HG03432 (cell line): ENCODE measurements around the gene CTTNBP2NL.
"Not testable (repeated sequence)": the region's sequence is repeated elsewhere in the genome, so short reads cannot be mapped to it uniquely, and the experiment has no call there.

Experiments
- ATAC-seq: cut with Tn5 transposase; IDR thresholded peaks from one replicate; pipeline ENCODE4 v1.9.1; 2021; ENCODE audit warnings: mild to moderate bottlenecking, moderate library complexity; ENCODE audit not compliant: unreplicated experiment

The CTTNBP2NL gene

DNA sequence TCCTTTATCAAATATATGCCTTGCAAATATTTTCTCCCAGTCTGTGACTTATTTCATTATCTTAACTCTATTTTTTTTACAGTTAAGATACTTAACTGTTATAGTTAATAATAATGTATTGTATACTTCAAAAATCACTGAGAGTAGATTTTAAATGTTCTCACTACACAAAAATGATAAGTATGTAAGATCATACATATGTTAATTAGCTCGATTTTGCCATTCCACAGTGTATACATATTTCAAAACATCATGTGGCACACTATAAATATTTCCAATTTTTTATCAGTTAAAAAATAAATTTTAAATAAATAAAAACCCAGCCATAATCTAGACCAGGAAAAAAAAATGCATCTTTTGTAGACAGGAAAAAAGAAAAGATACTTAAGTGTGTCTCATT is 27.2 kb downstream of the CTTNBP2NL start:
- no peak for ATAC-seq

DNA sequence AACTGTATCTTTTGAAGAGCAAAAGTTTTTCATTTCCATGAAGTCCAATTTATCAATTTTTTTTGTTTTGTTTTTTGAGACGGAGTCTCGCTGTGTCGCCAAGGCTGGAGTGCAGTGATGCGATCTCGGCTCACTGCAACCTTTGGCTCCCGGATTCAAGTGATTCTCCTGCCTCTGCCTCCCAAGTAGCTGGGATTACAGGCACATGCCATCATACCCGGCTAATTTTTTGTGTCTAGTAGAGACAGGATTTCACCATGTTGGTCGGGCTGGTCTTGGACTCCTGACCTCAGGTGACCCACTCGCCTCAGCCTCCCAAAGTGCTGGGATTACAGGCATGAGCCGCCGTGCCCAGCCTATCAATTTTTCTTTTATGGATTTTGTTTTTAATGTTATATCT is 27.7 kb downstream of the CTTNBP2NL start:
- not testable (repeated sequence) for ATAC-seq

DNA sequence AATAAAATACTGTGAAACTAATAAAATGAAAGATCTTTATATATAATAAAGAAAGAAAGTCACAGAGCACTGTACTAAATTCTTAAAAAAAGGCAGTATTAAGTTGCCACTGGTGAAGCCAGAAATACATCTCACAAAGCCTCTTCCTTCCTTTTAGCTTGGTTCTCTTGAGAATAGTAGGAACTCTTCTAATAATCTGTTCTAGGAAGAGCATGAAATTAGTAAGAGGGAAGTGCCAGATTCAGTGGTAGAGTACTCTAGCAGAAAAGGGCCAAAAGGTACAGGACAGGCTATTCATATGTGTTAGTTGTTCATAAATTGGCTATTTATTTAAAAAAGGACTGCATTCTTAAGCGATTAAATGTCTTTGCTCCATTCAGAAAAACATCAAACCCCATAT is 33.7 kb downstream of the CTTNBP2NL start:
- ATAC-seq, result no peak

DNA sequence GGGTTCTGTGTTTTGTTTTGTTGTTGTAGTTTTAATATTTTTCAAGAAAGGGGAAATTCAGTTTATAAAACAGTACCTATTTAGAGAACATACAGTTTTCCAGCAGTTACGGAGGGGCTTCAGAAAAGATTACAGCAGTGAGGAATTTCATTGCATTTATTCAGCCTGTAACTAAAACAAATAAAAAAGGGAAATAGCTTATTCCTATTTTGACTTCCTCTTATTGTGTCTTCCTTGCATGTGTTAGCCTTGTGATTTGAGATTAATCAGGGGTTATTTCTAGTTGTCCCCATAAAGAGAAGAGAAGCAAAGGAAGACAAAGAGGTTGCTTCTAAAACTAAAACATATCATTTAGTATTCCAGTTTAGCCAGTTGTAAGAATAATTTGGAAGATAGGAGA is 35.0 kb downstream of the CTTNBP2NL start:
- no peak for ATAC-seq

DNA sequence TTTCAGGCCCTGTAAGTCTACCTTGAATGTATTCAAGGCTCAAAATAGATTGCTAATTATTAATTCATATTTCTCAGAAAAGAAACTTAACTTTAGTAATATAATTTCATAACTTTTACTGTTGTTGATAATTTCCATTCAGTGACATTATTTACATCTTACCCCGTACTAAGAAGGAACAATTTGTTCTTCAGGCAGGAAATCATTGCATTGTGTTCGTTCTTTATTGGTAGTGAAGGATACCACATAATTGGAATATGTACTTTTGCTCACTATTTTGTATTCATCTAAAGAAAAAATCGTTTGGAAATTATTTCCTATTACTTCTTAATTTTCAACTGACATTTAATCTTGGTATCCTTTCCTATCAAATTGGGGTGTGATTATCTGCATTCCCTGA is 39.4 kb downstream of the CTTNBP2NL start:
- no peak for ATAC-seq

DNA sequence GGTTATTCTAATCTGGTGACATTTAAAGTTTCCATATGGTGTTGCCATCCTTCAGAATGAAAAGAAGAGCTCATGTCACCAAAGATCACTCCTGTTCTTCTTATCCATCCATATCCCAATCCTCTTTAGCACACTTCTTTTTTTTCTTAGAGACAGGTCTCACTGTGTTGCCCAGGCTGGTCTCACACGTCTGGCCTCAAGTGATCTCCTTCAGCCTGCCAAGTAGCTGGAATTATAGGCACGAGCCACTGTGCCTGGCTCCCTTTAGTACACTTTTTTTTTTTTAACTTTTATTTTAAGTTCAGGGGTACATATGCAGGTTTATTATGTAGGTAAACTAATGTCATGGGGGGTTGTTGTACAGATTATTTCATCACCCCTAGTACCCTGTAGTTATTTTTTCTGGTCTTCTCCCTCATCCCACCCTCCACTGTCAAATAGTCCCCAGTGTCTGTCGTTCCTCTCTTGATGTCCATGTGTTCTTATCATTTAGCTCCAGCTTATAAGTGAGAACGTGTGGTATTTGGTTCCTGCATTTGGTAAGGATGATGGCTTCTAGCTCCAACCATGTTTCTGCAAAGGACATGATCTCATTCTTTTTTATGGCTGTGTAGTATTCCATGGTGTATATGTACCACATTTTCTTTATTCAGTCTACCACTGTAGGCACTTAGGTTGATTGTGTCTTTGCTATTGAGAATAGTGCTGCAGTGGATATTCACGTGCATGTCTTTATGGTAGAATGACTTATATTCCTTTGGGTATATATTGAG is 40.6 kb downstream of the CTTNBP2NL start:
- ATAC-seq, result no peak

DNA sequence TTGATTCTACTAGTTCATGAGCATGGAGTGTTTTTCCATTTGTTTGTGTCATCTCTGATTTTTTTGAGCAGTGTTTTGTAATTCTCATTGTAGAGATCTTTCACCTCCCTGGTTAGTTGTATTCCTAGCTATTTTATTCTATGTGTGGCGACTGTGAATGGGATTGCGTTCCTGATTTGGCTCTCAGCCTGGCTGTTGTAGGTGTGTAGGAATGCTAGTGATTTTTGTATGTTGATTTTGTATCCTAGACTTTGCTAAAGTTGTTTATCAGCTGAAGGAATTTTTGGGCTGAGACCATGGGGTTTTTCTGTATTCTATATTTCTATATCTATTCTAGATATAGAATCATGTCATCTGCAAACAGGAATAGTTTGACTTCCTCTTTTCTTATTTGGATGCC is 42.1 kb downstream of the CTTNBP2NL start:
- ATAC-seq, result not testable (repeated sequence)

DNA sequence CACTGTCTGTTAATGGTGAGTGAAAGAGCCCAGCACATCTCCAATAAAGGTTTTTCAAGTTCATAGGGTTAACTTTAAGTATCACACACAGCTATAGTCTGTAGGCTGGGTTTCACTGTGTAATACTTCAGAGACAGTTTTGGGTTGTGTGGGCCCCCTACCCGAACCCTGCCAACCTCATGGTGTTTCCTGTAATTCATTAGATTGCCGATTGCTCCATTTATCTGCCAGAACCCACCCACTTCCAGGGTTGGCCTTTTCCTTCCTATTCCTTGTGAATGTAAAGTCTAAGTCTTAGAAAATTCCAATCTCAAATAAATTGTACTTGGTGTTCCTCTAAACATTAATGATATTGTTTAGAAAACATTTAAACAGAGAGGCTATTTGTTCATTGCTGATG is 43.6 kb downstream of the CTTNBP2NL start:
- no peak for ATAC-seq

DNA sequence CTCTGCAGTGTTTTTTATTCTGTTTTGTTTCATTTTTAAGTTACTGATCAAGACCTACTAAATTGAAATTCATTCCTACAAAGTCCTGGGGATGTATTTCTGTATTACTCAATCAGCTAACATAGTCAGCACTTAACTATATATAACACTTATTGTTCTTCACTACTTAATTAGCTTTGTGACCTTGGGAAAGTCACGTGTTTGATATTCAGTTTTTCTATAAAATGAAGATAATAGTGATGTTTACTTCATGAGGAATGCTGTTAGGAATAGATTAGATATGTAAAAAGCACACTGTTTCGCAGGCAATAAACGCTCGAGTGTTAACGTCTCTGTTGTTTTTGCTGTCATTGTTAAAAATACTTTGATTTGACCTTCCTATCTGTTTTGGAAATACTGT is 44.6 kb downstream of the CTTNBP2NL start:
- ATAC-seq, result no peak

DNA sequence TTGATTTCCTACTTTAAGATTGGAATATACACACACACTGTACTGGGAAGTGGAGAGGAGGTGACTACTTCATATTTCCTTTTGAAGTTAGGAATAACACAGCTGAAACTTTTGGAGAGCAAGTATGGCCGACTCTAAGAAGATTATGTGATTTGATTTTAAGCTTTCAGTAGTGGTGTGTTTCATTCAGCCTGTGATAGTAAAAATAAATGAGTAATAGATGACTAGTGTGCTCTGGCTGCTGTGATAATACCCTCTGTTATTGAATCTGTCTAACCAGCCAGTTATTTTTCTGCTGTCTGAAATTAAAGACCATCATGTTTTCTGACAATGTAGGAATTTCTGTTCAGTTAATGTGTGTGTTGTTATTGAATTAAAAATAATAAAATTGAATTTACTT is 48.3 kb downstream of the CTTNBP2NL start:
- ATAC-seq, result no peak

DNA sequence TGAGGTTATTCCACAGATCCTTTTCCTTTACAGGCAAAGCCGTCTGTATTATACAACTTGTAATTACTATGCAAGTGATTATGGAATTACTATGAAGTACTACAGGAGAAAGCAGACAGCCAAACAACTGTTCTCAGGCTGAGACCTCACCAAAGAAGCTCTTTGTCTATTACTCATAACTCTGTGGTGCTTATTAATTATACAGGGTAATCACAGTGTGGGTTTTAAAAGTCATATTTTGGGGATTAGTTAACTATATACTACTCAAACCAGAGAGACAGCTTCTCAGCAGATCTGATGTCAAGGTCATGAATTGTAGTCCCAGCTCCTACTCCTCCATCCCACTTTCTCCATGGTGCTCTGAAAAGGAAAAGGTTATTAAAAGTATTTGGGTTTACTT is 49.6 kb downstream of the CTTNBP2NL start:
- no peak for ATAC-seq

DNA sequence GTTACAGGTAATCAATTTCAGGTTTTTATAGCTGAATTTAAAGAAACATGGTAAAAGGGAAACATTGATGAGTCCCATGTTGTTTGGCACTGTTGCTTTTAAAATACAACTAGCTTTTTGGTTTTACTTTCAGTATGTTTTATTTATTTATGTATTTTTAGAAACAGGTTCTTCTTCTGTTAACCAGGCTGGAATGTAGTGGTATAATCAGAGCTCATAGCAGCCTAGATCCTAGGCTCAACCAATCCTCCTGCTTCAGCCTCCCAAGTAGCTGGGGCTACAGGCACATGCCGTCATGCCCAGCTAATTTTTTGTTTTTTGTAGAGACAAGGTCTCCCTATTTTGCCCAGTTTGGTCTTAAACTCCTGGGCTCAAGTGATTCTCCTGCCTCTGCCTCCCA is 50.4 kb downstream of the CTTNBP2NL start:
- ATAC-seq, result no peak

DNA sequence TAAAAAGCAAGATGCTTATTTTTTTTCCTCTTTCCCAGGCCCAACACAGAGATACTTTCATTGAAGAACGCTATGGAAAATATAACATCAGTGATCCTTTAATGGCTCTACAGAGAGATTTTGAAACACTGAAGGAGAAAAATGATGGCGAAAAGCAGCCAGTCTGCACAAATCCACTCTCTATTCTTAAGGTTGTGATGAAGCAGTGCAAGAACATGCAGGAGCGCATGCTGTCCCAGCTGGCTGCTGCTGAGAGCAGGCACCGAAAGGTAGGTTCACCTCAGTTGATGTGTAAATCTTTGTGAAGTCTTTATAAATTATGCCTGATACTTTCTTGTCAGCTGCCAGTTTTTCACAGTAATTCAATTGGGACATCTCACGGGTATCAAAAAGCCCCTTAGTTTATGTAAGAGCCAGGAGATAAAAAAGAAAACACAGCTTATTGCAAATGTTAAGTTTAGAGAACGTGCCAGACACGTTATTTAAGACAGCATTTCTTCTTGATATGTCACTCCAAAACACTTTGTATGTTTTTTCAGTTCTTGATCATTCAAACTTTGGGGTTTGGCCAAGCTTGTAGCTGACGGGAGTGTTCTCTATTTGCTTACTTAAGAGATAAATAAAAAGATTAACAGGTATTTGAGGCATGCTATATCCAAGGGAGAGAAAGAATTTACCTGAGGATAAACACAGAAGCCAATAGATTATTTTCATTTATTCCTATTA is 53.1 kb downstream of the CTTNBP2NL start:
- ATAC-seq, result no peak

DNA sequence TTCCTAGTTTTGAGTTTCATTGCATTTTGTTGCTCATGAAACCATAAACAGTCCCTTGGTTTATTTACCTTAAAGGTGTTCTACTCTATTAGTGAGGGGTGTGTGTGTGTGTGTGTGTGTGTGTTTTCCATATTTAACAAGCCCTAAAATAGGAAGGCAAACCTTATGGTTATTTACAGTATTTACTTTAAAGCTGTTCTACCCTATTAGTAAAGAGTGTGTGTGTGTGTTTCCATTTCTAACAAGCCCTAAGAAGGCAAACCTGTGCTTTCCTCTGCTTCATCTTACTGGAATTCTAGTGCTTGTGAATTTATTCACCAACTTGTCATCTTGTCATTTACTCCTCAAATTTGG is 53.6 kb downstream of the CTTNBP2NL start:
- no peak for ATAC-seq

DNA sequence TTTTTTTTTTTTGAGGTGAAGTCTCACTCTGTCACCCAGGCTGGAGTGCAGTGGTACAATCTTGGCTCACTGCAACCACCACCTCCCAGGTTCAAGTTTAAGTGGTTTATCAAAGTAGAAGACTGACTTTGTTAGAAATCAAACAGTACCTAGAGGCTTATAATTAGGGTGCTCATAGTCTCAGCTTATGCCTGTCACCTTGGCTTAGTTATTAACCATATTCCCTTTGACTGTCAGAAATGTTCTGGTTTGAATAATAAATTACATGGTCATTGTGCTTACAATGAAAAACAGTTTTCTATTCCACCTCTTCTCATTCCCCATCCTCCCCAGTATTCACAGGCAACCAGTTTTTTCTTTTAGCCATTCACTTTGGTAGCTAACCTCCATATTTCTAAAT is 54.8 kb downstream of the CTTNBP2NL start:
- ATAC-seq, result no peak

DNA sequence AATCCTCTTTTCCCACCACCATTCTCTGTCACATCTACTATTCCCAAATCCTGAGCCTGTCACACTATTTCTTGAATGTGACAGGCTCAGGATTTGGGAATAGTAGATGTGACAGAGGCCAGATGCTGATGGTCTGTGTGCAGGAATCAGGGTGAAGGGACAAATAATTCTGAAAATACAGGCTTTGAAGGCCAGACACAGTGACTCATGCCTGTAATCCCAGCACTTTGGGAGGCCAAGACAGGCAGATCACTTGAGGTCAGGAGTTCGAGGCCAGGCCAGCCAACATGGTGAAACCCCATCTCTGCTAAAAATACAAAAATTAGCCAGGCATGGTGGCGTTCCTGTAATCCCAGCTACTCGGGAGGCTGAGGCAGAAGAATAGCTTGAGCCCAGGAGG is 55.3 kb downstream of the CTTNBP2NL start:
- ATAC-seq, result not testable (repeated sequence)

DNA sequence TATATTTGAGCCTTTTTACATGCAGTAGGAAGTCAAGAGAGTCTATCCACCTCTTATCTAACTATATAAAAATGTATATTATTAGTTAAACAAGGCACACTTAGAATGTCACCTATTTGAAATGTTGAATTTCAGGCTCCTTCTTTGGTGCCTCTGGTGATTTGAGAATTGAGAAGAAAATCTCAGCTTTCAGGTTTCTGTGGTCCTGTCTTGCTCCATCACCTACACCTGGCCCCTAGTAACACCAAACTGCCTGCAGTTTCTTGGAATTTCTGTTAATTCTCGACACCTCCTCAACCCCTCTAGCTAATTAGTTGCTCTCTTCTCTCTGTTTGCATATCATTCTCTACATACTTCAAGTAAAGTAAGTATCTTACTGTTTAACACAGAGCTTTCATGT is 57.9 kb downstream of the CTTNBP2NL start:
- no peak for ATAC-seq

DNA sequence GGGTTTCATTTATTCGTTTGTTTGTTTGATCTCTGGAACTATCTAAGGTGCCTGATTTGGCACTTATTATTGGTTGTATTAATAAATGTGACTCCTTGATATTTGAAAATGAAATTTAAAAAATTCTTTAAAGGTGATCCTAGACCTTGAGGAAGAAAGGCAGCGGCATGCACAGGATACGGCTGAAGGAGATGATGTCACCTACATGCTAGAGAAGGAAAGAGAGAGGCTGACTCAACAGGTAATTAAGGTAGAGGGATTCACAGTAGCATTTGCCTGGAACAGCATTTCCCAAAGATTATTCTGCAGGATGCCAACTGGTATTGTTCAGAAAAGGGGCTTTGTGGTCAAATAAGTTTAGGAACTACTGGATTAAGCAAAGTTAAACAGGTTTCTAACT is 58.3 kb downstream of the CTTNBP2NL start:
- ATAC-seq, result no peak

DNA sequence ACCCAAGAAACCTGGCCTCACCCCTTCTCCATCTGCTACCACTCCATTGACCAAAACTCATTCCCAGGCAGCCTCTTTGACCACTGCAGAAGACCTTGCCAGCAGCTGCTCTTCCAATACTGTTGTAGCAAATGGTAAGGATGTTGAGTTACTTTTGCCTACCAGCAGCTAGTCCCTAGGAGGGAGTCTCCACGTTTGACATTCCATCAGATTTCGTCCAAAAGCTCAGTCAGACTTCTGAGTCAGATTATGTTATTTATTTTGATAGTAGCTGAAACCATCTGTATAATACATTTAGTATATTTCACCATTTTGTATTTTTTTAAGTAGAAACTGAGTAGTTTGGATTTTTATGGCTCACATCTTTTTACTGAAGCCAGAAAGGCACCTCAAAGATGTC is 61.2 kb downstream of the CTTNBP2NL start:
- no peak for ATAC-seq

DNA sequence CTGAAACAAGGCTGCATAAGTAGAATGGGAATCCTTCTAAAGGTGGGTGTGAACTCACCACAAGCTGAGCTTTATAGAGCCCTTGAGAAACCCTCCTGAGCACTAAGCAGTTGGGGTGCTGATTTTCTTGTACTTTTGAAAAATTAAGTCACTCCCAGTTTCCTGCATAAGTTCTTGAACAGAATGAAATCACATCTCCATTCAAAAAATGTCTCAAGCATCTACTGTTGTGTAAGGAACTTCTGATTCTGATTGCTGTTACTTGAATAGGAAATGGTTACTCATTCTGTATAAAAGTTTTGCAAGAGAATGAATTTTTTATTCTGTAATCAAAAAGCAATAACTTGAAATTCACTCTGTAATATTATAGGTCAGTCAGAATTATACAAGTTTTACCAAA is 61.9 kb downstream of the CTTNBP2NL start:
- no peak for ATAC-seq

DNA sequence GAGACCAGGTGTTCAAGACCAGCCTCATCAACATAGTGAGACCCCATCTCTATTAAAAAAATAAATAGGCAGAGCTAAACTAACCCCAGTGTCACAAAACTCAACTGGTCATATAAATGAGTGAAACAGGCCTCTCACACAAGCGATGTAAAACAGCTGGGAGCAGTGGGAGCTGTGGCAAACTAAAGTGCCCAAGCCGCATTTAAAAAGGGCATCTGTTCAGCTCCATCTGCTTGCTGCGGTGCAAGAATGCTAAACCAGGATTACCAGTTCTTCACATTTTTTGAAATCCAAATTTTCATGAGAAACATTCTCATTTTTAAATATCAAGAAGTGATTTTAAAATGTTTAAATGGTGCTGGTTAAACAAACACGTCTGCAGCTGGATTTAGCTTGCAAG is 62.7 kb downstream of the CTTNBP2NL start:
- ATAC-seq, result no peak

DNA sequence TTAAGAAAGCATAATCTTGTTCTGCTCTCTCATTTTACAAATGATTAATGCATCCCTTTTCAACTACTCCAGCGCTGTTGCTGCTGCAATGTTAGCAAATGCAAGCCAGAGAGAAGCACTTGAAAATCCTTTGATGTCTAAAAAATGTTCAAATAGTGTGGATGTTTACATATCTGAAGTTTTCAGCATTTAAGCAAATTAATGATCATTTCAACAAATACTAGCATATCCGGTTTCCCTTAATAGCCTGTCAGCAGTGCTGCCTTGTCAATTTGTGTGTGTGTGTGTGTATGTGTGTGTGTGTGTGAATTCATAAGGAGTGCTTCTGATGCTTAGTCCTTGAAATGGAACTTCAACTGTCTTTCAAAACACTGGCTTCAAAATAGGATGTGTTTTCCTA is 64.6 kb downstream of the CTTNBP2NL start:
- ATAC-seq, result no peak
